Activated naive CD8-positive, alpha-beta T cell treated with anti-CD3 and anti-CD28 coated beads, Interleukin-2, amount 10 ng/mL, durations not matched to agents 7 days and 5 days (primary cell): ENCODE results near the gene ARID5B. TPM values are rescaled to one million over a fixed set of nuclear protein-coding genes. Genes with fewer than 3 reads are reported as not detected.

Source experiments
- ATAC-seq: fragments of 150-1000 bp; cut with Tn5 transposase; one replicate; pipeline ENCODE4 v1.10.0; 2021; ENCODE audit warnings: low read depth, moderate library complexity
- POLR2A ChIA-PET: fragments of 350-600 bp; sonication (Branson Sonifier 250); formaldehyde crosslinking; loops from one replicate; lab custom pipeline; 2021; ENCODE audit warnings: antibody characterized with exemption; lab: Charles Lee
- DNase-seq: peaks from one replicate; pipeline ENCODE4 v3.0.0; 2021
- H3K27ac Mint-ChIP-seq: one replicate; pipeline ENCODE4 v1.8.0; 2022; ENCODE audit warnings: mild to moderate bottlenecking, mixed read lengths
- H3K27me3 Mint-ChIP-seq: one replicate; pipeline ENCODE4 v1.8.0; 2022; ENCODE audit warnings: mild to moderate bottlenecking, moderate library complexity, mixed read lengths
- H3K36me3 Mint-ChIP-seq: one replicate; pipeline ENCODE4 v1.8.0; 2021; ENCODE audit warnings: mild to moderate bottlenecking, mixed read lengths
- H3K4me1 Mint-ChIP-seq: one replicate; pipeline ENCODE4 v1.8.0; 2021; ENCODE audit warnings: mixed read lengths
- H3K4me3 Mint-ChIP-seq: one replicate; pipeline ENCODE4 v1.8.0; 2022; ENCODE audit warnings: mild to moderate bottlenecking, moderate library complexity, mixed read lengths
- H3K9me3 Mint-ChIP-seq: one replicate; pipeline ENCODE4 v1.8.0; 2021; ENCODE audit warnings: mixed read lengths
- total RNA-seq, 2 experiments: library from RNA; stranded (reverse); gene quantifications; one replicate each; pipeline ENCODE4 v1.2.3, GENCODE V29; 2021

ARID5B gene
- total RNA-seq, 2 experiments from 2014 or later: 25.4 to 26.1 TPM

DNA sequence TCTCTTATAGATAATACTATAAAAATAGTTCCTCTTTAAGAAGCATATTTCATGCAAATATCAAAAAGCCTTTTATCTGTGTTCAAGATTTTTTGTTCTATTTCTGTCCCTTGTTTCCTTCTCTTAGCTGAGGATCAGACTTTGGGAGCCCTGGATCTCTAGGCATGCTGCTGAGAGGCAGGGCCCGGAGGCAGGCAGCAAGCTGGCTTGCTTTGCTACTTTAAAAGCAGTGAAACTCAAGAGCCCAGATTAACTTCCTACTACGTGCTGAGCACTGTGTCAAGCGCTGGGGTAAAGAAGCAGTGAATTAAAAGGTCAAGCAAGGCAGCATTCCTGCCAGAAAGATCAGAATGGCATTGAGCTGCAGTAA, 31.0 kb upstream of the ARID5B start:
- peaks cover 2% of the 10 kb centered on the region for H3K4me1 Mint-ChIP-seq
- POLR2A ChIA-PET: no interaction called here
- DNase-seq (no peak), ATAC-seq (no peak)
- peaks cover 10% of the 10 kb centered on the region for H3K27me3 Mint-ChIP-seq
- H3K36me3 Mint-ChIP-seq: no peaks in the 10 kb centered on the region
- H3K4me3 Mint-ChIP-seq: no peak overlapping the region
- no peaks in the 10 kb centered on the region for H3K9me3 Mint-ChIP-seq
- no peak overlapping the region for H3K27ac Mint-ChIP-seq

DNA sequence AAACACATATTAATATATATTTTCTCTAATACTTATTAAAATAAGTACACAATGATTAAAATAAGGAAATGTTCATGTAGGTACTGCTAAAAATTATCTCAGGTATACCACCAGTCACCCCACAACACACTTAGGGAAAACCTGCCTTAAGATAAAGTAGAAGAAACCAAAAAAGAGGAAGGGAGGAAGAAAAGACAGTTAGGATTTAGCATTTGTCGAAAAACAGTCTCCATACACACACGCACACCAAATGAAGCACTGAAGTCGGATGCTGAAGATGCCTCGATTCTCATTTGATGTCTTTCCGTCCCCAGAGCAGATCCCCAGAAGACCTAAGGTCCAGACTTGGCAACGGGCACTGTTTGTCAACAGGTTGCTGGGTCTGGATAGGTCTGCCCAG, 30.0 kb upstream of the ARID5B start:
- H3K4me1 Mint-ChIP-seq: peaks cover 2% of the 10 kb centered on the region
- H3K36me3 Mint-ChIP-seq: no peaks in the 10 kb centered on the region
- H3K27me3 Mint-ChIP-seq: peaks cover 10% of the 10 kb centered on the region
- POLR2A ChIA-PET: no interaction called here
- no peak overlapping the region for H3K27ac Mint-ChIP-seq
- no peak for ATAC-seq
- DNase-seq: no peak
- H3K4me3 Mint-ChIP-seq: no peak overlapping the region
- no peaks in the 10 kb centered on the region for H3K9me3 Mint-ChIP-seq

DNA sequence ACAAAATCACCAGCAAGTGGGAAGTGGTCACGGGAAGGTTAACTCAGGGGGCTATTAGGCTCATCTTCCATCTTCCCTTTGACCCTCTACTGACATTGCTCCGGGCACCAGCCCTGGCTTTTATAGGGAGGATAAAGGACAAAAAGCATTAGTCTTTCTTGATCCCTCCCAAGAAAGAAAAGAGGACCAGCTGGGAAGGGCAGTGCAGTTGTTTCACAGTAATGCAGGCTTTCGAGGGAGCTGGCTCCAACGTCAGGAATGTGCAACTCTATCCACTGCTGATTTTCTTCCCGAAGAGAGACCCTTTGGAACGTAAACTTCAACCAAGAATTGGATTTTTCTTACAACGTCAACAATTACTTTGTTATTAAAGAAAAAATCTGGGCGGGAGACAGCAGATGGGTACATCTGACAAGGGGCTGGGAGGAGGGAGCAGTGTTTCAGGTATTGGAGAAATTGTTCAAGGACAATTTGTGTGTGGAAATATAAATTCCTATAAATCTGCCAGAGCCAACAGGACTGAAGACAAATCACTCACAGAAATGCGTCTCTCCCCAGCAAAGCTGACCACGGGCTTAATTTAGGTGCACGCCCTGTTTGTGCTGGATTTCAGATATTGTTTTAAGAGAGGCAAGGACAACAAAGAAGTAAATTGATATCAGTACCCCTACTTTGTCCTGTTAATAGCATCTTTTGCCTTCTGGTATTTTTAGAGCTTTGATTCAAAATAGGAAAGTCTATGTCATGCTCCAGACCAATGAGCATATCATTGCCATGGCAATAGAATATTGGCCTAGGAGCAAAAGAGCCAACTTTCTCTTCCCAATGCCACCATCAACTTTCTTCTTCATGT, 23.4 kb upstream of the ARID5B start:
- Mint-ChIP-seq H3K27ac (no peak overlapping the region), H3K4me3 (no peak overlapping the region), H3K4me1 (peaks cover 8% of the 10 kb centered on the region), H3K9me3 (peaks cover 4% of the 10 kb centered on the region), H3K36me3 (no peaks in the 10 kb centered on the region), H3K27me3 (peaks cover 11% of the 10 kb centered on the region)
- DNase-seq (no peak), ATAC-seq (no peak)
- POLR2A ChIA-PET: no interaction called here

DNA sequence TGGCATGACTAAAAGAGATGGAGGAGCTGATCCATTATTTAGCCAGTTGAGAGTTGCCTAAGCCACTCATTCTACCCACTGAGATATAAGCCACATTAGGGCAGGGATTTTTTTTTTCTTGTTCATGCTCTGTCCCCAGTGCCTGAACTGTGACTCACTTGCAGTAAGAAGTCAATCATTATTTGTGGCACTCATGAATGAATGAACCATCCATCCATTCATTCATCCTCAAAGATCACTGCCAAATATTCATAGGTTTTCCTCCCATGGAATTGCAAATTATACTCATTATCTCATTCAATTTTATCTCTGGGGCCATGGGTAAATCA, 22.8 kb upstream of the ARID5B start:
- Mint-ChIP-seq H3K9me3 (peaks cover 4% of the 10 kb centered on the region), H3K4me3 (no peak overlapping the region), H3K27me3 (peaks cover 10% of the 10 kb centered on the region), H3K36me3 (no peaks in the 10 kb centered on the region), H3K4me1 (peaks cover 8% of the 10 kb centered on the region), H3K27ac (no peak overlapping the region)
- ATAC-seq (no peak), DNase-seq (no peak)
- POLR2A ChIA-PET: no interaction called here

DNA sequence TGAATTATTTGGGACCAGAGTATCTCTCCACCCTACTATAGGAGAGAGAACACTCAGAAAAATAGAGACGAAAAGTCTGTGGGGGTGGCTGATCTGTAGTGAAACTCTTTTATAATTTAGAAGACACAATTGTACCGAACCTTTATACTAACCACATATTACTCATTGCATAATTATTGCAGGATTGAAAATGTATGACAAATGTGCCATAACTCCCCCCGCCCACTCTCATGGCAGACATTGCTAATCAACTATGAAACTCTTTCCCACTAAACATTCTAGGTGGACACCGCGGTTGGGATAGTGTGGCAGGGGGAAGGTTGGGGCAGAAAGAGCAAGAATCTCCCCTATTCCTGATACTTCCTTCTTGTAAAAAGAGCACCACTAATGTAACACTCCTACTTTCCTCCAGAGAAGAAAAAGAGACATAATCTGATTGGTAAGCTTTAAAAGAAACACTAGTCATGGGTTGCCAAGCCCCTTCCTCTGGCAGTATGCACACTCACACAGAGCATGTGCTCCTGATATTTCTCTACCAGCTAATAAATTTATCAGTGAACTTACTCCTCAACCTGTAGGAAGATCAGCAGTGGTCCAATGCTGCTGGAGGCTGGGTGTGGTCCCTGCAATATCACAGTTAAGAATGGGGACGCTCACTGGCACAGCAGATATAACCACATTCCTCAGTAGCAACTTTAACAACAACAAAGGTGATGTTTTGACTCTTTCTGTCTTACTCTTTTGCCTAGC, 18.7 kb upstream of the ARID5B start:
- H3K27ac Mint-ChIP-seq: no peak overlapping the region
- POLR2A ChIA-PET: no interaction called here
- H3K27me3 Mint-ChIP-seq: peaks cover 6% of the 10 kb centered on the region
- peak; percentile 26 for ATAC-seq
- no peak for DNase-seq
- peaks cover 8% of the 10 kb centered on the region for H3K4me1 Mint-ChIP-seq
- H3K4me3 Mint-ChIP-seq: no peak overlapping the region
- H3K9me3 Mint-ChIP-seq: peaks cover 6% of the 10 kb centered on the region
- H3K36me3 Mint-ChIP-seq: peaks cover 2% of the 10 kb centered on the region

DNA sequence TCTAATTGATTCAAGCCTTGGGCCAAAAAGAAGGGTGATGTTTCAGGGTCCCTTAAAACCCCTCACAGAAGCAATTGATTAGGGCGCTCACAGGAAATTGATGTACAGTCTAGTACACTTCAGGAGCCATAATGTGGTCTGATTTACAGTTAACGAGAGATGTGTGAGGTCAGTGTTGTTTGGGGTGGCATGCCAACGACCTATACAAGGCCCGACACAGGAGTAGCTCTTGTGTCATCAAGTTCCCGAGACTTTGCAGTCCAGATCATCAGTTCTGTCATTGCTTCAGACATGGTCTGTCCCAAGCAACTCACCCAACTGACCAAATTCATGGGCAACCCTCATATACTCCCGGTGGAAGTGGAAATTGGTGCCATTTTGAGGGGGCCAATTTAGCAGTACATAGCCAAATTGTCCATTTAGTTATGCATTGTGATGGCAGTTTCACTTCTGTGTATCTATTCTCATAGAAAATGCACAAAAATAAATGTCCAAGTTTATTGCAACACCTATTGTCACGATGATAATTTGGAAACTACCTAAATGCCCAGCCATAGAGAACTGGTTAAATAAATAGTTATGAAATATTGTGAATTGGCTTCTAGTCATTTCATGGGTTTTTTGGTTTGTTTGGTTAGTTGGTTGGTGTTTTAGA, 18.0 kb upstream of the ARID5B start:
- POLR2A ChIA-PET: no interaction called here
- Mint-ChIP-seq H3K36me3 (peaks cover 2% of the 10 kb centered on the region), H3K27ac (no peak overlapping the region), H3K4me1 (peaks cover 8% of the 10 kb centered on the region), H3K27me3 (peaks cover 3% of the 10 kb centered on the region), H3K4me3 (no peak overlapping the region), H3K9me3 (peaks cover 6% of the 10 kb centered on the region)
- ATAC-seq (no peak), DNase-seq (no peak)

DNA sequence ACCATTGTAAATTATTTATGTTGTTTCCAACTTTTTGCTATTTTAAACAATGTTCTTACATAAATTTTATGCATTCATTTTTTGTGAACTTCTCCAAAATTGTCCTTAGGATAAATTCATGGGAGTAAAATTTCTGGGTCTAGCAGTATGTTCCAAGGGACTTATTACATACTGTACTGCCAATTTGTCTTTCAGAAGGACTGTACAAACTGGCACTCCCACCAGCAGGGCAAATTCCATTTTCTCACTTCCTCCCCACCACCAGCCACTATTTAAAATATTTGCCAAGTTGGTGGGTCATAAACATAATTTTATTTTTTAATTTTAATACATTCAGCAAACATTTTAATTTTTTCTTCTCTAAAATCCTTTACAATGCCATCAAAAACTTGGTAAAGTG, 13.7 kb upstream of the ARID5B start:
- Mint-ChIP-seq H3K27ac (no peak overlapping the region), H3K36me3 (peaks cover 2% of the 10 kb centered on the region), H3K27me3 (peaks cover 3% of the 10 kb centered on the region), H3K4me1 (peaks cover 3% of the 10 kb centered on the region), H3K4me3 (no peak overlapping the region), H3K9me3 (peaks cover 2% of the 10 kb centered on the region)
- ATAC-seq (no peak), DNase-seq (no peak)
- POLR2A ChIA-PET: no interaction called here

DNA sequence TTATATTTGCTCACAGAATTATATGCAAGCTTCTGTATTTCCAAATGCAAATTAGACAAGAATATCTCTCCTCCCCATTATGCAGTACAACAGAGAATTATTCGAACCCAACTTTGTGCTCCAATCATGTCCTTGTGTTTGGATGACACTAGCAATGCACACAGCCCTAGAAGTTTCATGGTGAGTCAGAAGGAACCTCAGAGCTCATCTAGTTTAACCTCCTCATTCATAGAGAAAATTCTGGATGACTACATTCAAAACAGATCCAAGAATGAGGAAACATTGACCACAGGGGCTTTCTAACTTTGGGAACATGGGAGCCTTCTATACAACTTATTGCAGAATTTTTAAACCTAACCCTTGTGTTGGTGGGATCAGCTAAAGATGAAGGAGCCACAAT, 12.8 kb upstream of the ARID5B start:
- no peaks in the 10 kb centered on the region for H3K4me1 Mint-ChIP-seq
- DNase-seq (no peak), ATAC-seq (no peak)
- H3K9me3 Mint-ChIP-seq: peaks cover 2% of the 10 kb centered on the region
- H3K4me3 Mint-ChIP-seq: no peak overlapping the region
- POLR2A ChIA-PET: no interaction called here
- H3K36me3 Mint-ChIP-seq: peaks cover 2% of the 10 kb centered on the region
- peaks cover 3% of the 10 kb centered on the region for H3K27me3 Mint-ChIP-seq
- H3K27ac Mint-ChIP-seq: no peak overlapping the region

DNA sequence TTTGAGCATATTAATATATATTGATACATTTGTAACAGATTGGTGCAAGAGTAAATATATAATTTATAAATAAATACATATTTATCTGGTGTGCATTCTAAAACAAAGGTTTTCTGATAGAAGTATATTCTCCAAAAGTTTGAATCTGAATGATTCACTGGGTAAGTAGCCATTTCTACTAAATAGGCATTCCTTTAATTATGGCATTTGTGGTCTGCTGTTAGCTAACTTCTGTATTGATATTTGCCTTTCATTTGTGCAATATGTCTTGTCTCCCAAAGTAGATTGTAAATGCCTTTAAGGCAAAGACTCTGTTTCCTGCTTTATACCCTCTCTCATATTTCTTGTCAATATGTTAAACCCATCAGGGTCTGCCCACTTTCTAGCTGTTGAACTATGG, 11.1 kb upstream of the ARID5B start:
- Mint-ChIP-seq H3K27ac (no peak overlapping the region), H3K36me3 (no peaks in the 10 kb centered on the region), H3K4me1 (no peaks in the 10 kb centered on the region), H3K4me3 (no peak overlapping the region), H3K9me3 (no peaks in the 10 kb centered on the region), H3K27me3 (peaks cover 3% of the 10 kb centered on the region)
- no peak for ATAC-seq
- no peak for DNase-seq
- POLR2A ChIA-PET: no interaction called here

DNA sequence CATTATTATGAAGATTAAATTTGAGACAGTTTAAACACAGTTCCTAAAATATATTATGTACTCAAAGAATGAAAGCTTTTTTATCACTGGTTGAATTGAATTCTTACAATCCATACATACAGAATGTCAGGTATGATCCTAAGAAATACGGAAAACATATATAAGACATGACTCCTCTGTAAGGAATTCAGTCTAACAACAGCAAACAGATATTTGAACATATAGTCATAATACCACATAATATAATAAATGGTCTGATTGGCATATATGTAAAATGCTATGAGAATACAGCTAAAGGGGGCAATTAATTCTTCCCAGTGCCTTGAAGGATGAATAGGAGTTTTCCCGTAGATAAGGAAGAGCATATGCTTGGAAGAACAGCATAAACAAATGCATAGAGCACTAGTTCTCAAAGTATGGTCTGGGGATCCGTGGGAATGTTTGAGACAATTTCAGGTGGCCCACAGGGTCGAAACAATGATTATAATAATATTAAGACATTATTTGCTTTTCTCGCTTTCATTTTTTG, 10.6 kb upstream of the ARID5B start:
- ATAC-seq: no peak
- DNase-seq: no peak
- Mint-ChIP-seq H3K9me3 (no peaks in the 10 kb centered on the region), H3K27ac (no peak overlapping the region), H3K27me3 (peaks cover 3% of the 10 kb centered on the region), H3K4me1 (no peaks in the 10 kb centered on the region), H3K4me3 (no peak overlapping the region), H3K36me3 (no peaks in the 10 kb centered on the region)
- POLR2A ChIA-PET: no interaction called here

DNA sequence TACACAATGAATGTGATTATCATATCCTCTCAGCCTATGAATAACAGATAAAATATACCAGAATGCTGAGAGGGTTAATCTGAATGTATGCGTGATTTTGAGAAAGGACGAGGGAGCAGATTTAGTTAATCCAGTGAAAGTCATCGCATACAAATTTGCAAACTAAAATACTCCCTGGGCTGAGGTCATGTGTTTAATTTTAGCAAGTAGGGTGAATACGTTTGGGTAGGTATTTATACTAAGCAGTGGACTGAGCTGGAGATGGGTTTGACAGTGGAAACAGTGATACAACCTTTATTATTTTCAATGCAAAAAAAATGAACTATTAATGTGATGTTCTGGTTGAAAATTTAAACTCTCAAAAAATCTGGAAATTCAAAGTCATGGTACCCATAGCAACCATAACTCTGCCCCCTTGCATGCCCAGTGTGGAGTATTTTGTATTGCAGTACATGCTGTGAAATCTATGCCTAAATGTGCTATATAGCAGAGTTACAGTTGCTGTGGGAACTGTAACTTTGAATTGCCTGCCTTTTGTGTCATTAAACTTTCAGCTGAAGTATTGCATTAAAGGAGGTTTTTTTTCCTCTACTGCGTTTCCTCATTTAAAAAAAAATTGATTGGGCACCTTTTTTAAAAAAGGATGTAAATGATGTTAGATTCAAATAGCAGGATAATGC, 9.5 kb upstream of the ARID5B start:
- DNase-seq: no peak
- POLR2A ChIA-PET: no interaction called here
- Mint-ChIP-seq H3K9me3 (no peaks in the 10 kb centered on the region), H3K27me3 (no peaks in the 10 kb centered on the region), H3K4me1 (peaks cover 5% of the 10 kb centered on the region), H3K4me3 (no peak overlapping the region), H3K27ac (no peak overlapping the region), H3K36me3 (no peaks in the 10 kb centered on the region)
- no peak for ATAC-seq

DNA sequence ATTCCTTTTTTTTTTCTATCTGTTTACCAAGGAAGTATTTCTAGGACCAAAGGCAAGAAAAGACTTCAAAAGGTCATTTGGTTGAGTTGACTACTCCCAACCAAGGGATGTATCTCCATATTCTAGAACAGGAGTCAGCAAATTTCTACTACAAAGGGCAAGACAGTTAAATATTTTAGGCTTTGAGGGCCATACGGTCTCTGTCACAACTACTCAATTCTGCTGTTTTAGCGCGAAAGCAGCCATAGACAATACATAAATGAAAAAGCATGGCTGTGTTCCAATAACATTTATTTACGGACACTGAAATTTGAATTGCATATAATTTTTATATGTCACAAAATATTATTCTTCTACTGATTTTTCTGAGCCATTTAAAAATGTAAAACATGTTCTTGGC, 8.5 kb upstream of the ARID5B start:
- Mint-ChIP-seq H3K27me3 (no peaks in the 10 kb centered on the region), H3K36me3 (no peaks in the 10 kb centered on the region), H3K4me1 (peaks cover 10% of the 10 kb centered on the region), H3K4me3 (no peak overlapping the region), H3K9me3 (no peaks in the 10 kb centered on the region), H3K27ac (no peak overlapping the region)
- ATAC-seq (no peak), DNase-seq (no peak)
- POLR2A ChIA-PET: no interaction called here

DNA sequence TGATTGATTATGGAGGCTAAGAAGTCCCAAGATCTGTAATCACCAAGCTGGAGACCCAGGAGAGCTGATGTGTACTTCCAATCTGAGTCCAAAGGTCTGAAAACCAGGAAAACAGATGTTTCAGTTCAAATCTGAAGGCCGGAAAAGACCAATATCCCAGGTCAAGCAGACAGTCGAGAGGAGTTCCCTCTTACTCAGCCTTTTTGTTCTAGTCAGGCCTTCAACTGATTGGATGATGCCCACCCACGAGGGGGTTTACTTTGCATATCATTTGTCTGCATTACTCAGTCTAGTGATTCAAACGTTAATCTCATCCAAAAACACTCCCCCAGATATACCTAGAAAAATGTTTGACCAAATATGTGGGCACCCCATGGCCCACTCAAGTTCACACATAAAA, 7.4 kb upstream of the ARID5B start:
- Mint-ChIP-seq H3K36me3 (no peaks in the 10 kb centered on the region), H3K27me3 (no peaks in the 10 kb centered on the region), H3K27ac (no peak overlapping the region), H3K4me3 (no peak overlapping the region), H3K9me3 (no peaks in the 10 kb centered on the region), H3K4me1 (peaks cover 21% of the 10 kb centered on the region)
- POLR2A ChIA-PET: no interaction called here
- DNase-seq: no peak
- no peak for ATAC-seq
